GM19238 (cell line): ENCODE data around the gene NDUFV3.
"Not testable (repeated sequence)": the region's sequence is repeated elsewhere in the genome, so short reads cannot be mapped to it uniquely, and the experiment has no call there.

Experiments used
- DNase-seq: peaks from one replicate; pipeline ENCODE4 v3.0.0; 2011; ENCODE audit warnings: low spot score; ENCODE audit not compliant: insufficient read length

The NDUFV3 gene

GRCh38 chr21:42887326-42887725 lies 5.8 kb upstream of the NDUFV3 start:
- no peak for DNase-seq

GRCh38 chr21:42892582-42892930 lies 553 bp upstream of the NDUFV3 start:
- no peak for DNase-seq

- no peak for DNase-seq
Measured at GRCh38 chr21:42900446-42900845, 7.3 kb downstream of the NDUFV3 start.

GRCh38 chr21:42903817-42904216 lies 10.7 kb downstream of the NDUFV3 start:
- no peak for DNase-seq

GRCh38 chr21:42905195-42905594 lies 12.1 kb downstream of the NDUFV3 start:
- DNase-seq: no peak

GRCh38 chr21:42906233-42906632 lies 13.1 kb downstream of the NDUFV3 start:
- no peak for DNase-seq

- DNase-seq: not testable (repeated sequence)
Measured at GRCh38 chr21:42908484-42908883, 15.4 kb downstream of the NDUFV3 start.

- not testable (repeated sequence) for DNase-seq
Measured at GRCh38 chr21:42911920-42912319, 18.8 kb downstream of the NDUFV3 start.

GRCh38 chr21:42913476-42913875 lies 20.4 kb downstream of the NDUFV3 start:
- no peak for DNase-seq

- DNase-seq: no peak
Measured at GRCh38 chr21:42918291-42918690, 25.2 kb downstream of the NDUFV3 start.

- DNase-seq: no peak
Measured at GRCh38 chr21:42921927-42922326, 28.8 kb downstream of the NDUFV3 start.

GRCh38 chr21:42922918-42923317 lies 29.8 kb downstream of the NDUFV3 start:
- DNase-seq: no peak

GRCh38 chr21:42923553-42924432 lies 30.7 kb downstream of the NDUFV3 start:
- DNase-seq: peak; percentile 80

GRCh38 chr21:42924433-42924751 lies 31.3 kb downstream of the NDUFV3 start:
- no peak for DNase-seq

GRCh38 chr21:42925114-42925926 lies 32.2 kb downstream of the NDUFV3 start, which contains the start of gene ERVH48-1:
Gene ERVH48-1, minus strand, starts transcription at chr21:42925630. Its CDS starts 6,624 bp downstream, at chr21:42919006.
- DNase-seq: no peak

- not testable (repeated sequence) for DNase-seq
Measured at GRCh38 chr21:42927474-42928200, 34.5 kb downstream of the NDUFV3 start.

GRCh38 chr21:42929969-42930368 lies 36.9 kb downstream of the NDUFV3 start:
- DNase-seq: no peak

GRCh38 chr21:42931560-42932235 lies 38.6 kb downstream of the NDUFV3 start:
- no peak for DNase-seq

- DNase-seq: not testable (repeated sequence)
Measured at GRCh38 chr21:42932378-42933136, 39.4 kb downstream of the NDUFV3 start.
